Measurements from ENCODE around the gene KCNIP4.
A peak's percentile ranks its signal among the peaks of the same experiment; 100 is the strongest.

The KCNIP4 gene

DNA sequence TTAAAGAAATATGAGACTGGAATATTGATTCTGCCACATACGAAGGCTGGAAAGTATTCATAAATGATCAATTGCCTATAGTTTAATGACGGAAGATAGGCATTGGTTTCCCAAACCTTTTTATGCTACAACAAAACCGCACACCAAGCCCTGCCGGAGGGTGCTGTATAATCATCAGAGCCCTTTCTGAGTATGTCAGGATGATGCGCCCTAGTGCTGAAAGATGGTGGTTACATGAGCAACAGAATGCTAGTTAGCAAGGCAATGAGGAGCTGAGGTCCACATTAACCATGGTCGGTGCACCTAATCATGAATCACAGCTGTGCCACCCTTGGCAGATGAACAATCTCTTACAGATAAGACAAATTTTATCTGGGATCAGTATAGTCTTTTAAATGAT lies 757.3 kb downstream of the KCNIP4 start:
- DNase-seq (ENCODE audit: low spot score), result no peak

- DNase-seq (ENCODE audit: low spot score), result peak; percentile 20
These were observed 763.8 kb downstream of the KCNIP4 start for GRCh38 chr4:21184788-21185187.

GRCh38 chr4:21181716-21182115 lies 766.9 kb downstream of the KCNIP4 start:
- no peak for DNase-seq (ENCODE audit: low spot score)

DNA sequence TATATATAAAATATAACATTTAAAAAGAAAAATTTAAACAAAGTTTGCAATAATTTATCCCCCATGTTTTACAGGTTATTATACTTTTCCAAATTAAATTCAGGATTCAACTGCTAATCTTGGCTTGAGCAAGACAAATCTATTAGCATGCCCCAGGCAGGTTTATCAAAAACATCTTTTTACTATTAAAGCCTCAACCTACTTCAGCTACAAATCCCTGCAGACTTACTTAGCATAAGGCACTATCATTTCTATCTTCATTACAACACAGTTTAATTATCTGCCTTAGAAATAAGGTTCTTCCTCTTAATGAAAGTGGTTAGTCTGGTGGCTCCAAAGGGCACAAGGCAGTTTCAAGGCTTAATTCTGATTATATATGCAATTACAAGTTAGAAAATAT lies 770.7 kb downstream of the KCNIP4 start:
- no peak for DNase-seq (ENCODE audit: low spot score)

- DNase-seq (ENCODE audit: low spot score), result no peak
These were observed 771.5 kb downstream of the KCNIP4 start for GRCh38 chr4:21177092-21177491.

DNA sequence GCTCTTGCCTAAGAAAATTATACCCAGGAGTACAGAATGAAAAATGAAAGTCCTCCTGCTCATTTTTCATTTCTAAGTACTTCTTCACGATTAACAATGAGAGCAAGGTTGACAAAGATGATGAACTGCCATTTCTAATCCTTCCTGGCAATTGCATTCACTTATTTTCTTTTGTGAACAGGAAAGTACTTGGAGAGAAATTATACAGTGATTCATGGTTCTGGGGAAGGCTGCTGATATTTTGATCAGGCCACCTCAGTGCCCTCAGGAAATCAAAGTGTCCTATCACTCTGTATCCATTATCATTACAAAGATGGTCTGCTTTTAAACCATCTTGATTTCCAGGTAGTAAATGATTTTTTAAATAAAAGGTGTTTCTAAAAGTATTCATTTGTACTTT lies 780.9 kb downstream of the KCNIP4 start:
- DNase-seq (ENCODE audit: low spot score), result no peak

GRCh38 chr4:21155367-21155766 lies 793.2 kb downstream of the KCNIP4 start:
- DNase-seq (ENCODE audit: low spot score), result no peak

GRCh38 chr4:21139327-21139726 lies 809.2 kb downstream of the KCNIP4 start:
- DNase-seq (ENCODE audit: low spot score), result no peak

DNA sequence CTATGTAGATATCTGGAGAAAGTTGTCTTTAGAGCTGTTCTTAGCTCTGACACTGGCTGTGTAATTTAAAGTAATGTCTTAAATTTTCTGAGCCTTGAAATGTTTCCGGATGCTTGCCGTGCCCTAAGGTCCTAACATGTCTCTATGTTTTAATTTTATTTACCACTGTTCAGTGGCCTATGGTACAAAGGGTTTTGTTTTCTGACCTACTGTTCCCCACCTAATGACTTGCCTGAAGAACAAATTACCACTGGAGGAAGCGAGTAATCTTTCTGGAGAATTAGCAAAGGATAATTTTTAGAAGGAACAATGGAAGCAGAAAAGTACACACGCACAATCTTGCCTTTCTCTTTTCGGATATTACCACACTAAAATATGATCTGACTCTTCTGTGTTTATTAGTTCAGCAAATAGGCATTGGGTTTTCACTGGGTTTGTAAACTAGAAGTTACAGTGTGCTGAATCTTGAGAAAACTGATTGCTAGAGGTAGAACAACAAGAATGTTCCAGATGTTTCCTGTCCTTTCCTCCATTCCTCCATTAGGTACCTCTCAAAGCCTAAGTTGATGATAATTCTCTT lies 812.4 kb downstream of the KCNIP4 start:
- DNase-seq (ENCODE audit: low spot score), result no peak

DNA sequence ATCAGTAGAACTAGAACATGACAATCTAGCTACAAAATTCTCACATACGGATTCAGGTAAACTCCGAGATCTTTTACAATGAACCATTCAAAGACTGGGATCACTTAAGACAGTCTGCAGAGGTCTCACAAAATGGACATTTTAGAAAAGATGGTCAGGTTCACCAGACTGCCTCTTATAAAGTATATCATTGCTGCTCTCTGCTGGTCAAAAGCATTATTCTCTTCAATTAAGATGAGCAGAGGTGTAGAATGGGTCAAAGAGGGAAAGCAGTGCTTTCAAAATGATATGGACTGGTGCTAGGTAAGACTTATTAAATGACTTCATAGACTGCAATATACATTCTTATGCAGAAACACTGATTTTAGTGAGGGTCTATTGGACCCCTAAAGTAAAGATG lies 813.6 kb downstream of the KCNIP4 start:
- DNase-seq (ENCODE audit: low spot score), result peak; percentile 55

- DNase-seq (ENCODE audit: low spot score), result no peak
These were observed 818.0 kb downstream of the KCNIP4 start for GRCh38 chr4:21130606-21131005.

DNA sequence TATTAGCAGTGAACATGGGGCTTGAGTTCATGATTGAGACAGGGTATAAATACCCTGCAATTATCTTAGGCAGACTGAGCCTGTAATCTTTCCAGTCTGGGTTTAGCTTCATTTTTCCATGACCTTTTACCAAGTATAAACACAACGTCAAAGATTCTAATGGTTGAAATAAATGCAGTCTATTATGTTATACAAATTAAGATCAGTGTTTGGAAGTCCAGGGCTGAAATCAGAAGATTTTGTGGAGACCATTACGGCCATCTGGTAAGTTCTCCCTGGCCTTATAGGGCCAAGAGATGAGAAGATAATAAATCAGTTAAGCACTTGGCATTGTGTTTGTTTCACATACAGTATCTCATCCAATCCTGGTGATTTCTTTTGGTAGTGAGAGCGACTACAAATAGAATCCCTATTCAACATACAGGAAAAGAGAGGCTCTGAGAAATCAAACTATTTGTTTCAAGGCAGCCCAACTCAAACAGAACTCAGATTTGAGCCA lies 822.5 kb downstream of the KCNIP4 start:
- DNase-seq (ENCODE audit: low spot score), result no peak

GRCh38 chr4:21118301-21118700 lies 830.3 kb downstream of the KCNIP4 start:
- no peak for DNase-seq (ENCODE audit: low spot score)

- DNase-seq (ENCODE audit: low spot score), result peak; percentile 86
These were observed 830.9 kb downstream of the KCNIP4 start for GRCh38 chr4:21117541-21118180.

DNA sequence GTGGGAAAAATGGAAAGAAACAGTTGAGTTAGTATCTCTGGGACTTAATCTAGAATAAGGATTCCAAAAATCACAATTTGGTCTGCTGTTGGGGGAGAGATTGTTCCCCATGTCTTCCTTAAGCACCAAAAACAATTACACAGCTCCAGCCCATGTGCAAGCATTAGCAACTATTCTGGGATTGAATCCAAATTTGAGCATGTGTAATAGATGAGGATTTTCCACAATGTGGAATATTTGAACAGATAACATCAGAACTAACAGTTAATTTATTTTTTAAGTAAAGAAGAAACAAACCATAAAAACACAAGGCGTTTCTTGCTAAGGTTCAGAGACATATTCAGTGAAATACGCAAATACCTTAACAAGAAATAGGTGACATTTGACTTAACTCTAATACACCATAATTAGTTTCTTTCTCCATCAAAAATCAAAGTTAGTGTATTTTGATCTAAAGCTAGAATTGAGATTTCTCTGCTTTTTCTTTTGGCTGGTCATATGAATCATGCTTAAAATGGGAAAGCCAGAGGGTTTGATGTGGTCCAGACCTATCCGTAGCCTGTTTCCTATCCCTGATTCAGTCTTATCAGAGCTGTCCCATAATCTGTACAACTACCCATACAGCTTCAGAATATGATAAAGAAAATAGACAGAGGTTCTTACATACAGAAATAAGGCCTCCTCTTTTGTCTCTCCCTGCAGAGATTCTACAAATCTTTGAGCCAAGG lies 834.9 kb downstream of the KCNIP4 start:
- DNase-seq (ENCODE audit: low spot score), result peak; percentile 33

GRCh38 chr4:21102667-21103066 lies 845.9 kb downstream of the KCNIP4 start:
- DNase-seq (ENCODE audit: low spot score), result no peak

DNA sequence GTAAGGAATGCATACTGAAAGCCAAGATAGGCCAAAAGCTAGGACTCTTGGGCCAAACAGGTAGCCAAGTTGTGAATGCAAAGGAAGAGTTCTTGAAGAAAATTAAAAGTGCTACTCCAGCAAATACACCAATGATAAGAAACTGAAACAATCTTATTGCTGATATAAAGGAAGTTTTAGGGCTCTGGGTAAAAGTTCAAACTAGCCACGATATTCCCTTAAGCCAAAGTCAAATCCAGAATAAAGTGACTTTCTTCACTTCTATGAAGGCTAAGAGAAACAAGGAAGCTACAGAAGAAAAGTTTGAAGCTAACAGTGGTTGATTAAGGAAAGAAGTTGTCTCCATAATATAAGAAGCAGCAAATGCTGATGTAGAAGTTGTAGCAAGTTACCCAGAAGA lies 850.7 kb downstream of the KCNIP4 start:
- DNase-seq (ENCODE audit: low spot score), result no peak

DNA sequence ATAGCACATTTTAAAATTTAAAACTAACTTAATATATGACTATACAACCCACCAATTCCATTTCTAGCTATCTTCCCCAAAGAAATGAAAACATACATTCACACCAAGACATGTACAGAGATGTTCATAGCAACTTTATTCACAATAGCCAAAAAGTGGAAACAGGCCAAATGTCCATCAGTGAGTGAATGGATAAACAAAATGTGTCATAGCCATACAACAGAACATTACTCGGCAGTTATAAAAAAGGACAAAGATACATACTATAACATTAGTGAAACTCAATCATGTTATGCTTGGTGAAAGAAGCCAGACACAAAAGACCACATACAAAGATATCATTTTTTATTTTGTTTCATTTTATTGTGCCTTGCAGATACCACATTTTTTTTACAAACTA lies 851.5 kb downstream of the KCNIP4 start:
- no peak for DNase-seq (ENCODE audit: low spot score)

GRCh38 chr4:21092531-21092930 lies 856.0 kb downstream of the KCNIP4 start:
- no peak for DNase-seq (ENCODE audit: low spot score)

- no peak for DNase-seq (ENCODE audit: low spot score)
These were observed 858.4 kb downstream of the KCNIP4 start for GRCh38 chr4:21090094-21090666.

DNA sequence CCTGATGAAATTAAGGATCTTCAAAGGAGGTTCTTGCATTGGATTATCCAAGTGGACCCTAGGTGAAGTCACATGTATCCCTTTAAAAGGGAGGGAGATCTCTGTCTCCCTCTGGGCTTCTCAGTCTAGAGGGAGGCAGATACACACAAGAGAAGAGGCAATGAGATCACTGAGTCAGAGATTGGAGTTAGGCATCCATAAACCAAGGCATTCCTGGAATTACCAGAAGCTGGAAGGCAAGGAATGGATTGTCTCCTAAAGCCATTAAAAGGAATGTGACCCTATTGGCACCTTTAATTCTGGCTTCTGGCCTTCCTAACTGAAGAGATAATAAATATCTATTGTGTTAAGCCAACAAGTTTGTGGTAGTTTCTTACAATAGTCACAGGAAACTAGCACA lies 865.2 kb downstream of the KCNIP4 start:
- DNase-seq (ENCODE audit: low spot score), result peak; percentile 39

DNA sequence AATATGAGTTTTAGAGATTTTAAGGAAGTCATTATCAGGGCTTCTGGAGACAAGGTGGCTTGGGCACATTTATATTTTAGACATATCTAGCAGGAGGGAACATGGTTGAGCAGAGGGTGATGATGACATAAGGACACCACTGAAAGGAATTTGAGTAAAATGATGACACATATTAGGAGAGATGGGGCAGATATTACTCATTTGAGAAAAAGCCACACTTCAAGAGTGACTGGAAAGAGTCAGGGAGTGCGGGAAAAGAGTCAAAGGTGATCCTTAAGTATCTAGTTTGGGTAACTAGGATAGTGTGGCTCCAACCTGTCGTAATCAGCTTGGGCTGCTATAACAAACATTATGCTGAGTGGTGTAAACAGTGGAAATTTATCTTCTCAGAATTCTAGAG lies 870.6 kb downstream of the KCNIP4 start:
- peak; percentile 64 for DNase-seq (ENCODE audit: low spot score)

GRCh38 chr4:21067351-21067750 lies 881.2 kb downstream of the KCNIP4 start:
- DNase-seq (ENCODE audit: low spot score), result no peak

All from kidney tubule cell (primary cell).